ENCODE results near the gene DCLRE1B. TPM values are rescaled to one million over a fixed set of nuclear protein-coding genes. Genes with fewer than 3 reads are reported as not detected.

DCLRE1B gene
- total and polyA plus RNA-seq, 4 donors = 0.82 to 6.6 (median 1.2) TPM

GRCh38 chr1:113890816-113891215 is 14.3 kb upstream of the DCLRE1B start:
- H3K36me3 ChIP-seq (ENCODE audit: control insufficient read depth in 4 of 4, insufficient read depth in 3 of 4, low read depth in 1 of 4, low read length in 3 of 4) = peaks cover 0 to 13% (median 7%) of the 10 kb centered on the region in 4 donors
- H3K27ac ChIP-seq (ENCODE audit: low read depth in 1 of 2, low read length in 2 of 2) = no peak overlapping the region
- no peak overlapping the region for H3K9ac ChIP-seq (ENCODE audit: low read depth in 1 of 2, low read length in 2 of 2)
- TF ChIP-seq EGR1 (IDR thresholded peaks at IDR 0.05; ENCODE audit: low read depth in 2 of 2) (no peak), SP1 (IDR thresholded peaks at IDR 0.05) (no peak), TAF1 (conservative IDR thresholded peaks at IDR 0.05) (no peak), RAD21 (IDR thresholded peaks at IDR 0.05) (no peak), RXRA (IDR thresholded peaks at IDR 0.05) (no peak), HNF4G (IDR thresholded peaks at IDR 0.05) (no peak), CTCF (IDR thresholded peaks at IDR 0.05; ENCODE audit: low read depth, low read length, missing input control) (no peak), ATF3 (IDR thresholded peaks at IDR 0.05) (no peak), FOXA2 (IDR thresholded peaks at IDR 0.05) (no peak), YY1 (IDR thresholded peaks at IDR 0.05) (no peak), ZBTB33 (IDR thresholded peaks at IDR 0.05) (no peak), JUND (IDR thresholded peaks at IDR 0.05) (no peak), REST (IDR thresholded peaks at IDR 0.05) (no peak), MAX (IDR thresholded peaks at IDR 0.05) (no peak), NR2F2 (IDR thresholded peaks at IDR 0.05) (no peak), FOXA1 (IDR thresholded peaks at IDR 0.05) (no peak), HNF4A (conservative IDR thresholded peaks at IDR 0.05) (no peak), GABPA (IDR thresholded peaks at IDR 0.05 in 1 of 2, conservative IDR thresholded peaks at IDR 0.05 in 1 of 2) (no peak)
- H3K27me3 ChIP-seq (ENCODE audit: control insufficient read depth in 4 of 4, insufficient read depth in 4 of 4, low read length in 3 of 4) = no peaks in the 10 kb centered on the region
- no peak overlapping the region for H3K4me3 ChIP-seq (ENCODE audit: low read depth in 1 of 3, low read length in 3 of 3)
- DNase-seq (ENCODE audit: low spot score) = no peak
- no peaks in the 10 kb centered on the region for H3K4me1 ChIP-seq (ENCODE audit: control insufficient read depth in 4 of 4, insufficient read depth in 4 of 4, low read length in 3 of 4)
- 46% methylated on average over 2 of the region's 2 CpGs for WGBS
- H3K9me3 ChIP-seq (ENCODE audit: control insufficient read depth in 4 of 4, low read length in 3 of 4) = no peaks in the 10 kb centered on the region

Measured in liver (tissue), 9 donors.